Esophagus muscularis mucosa (tissue), 3 donors: ENCODE data around the gene GRM2.

Experiments used
- CTCF ChIP-seq, 3 experiments: fragments of 200-600 bp in 2 of 3; fragments of 450-650 bp in 1 of 3; sonication (generic) in 2 of 3; IDR thresholded peaks; one replicate each; pipeline ENCODE4 v1.5.1; 2017 to 2019; ENCODE audit warnings: antibody characterized with exemption in 3 of 3, mild to moderate bottlenecking in 2 of 3, moderate library complexity in 1 of 3
- POLR2A ChIP-seq: fragments of 450-650 bp; IDR thresholded peaks from one replicate; pipeline ENCODE4 v1.6.1; 2017; ENCODE audit warnings: antibody characterized with exemption, moderate library complexity, mild to moderate bottlenecking, low read depth

- TF ChIP-seq CTCF (IDR thresholded peaks at IDR 0.05) (no peak), POLR2A (no peak)
These were observed 20.6 kb downstream of the GRM2 start for GRCh38 chr3:51727500-51727899.
